ENCODE results near the gene MAPKAP1. TPM values are rescaled to one million over a fixed set of nuclear protein-coding genes. Genes with fewer than 3 reads are reported as not detected.

MAPKAP1 gene
- total and polyA plus RNA-seq, 9 of the 15 experiments (the other 6 are each of a cell fraction or from before 2014, with no cell fraction given): 2.6 to 82.1 (median 61.1) TPM

- TF ChIP-seq REST (IDR thresholded peaks at IDR 0.05; ENCODE audit: borderline replicate concordance) (peak; percentile 60; the same call in 1 of the 2 replicates), REST (CRISPR knock-in tag; IDR thresholded peaks at IDR 0.05; ENCODE audit: low read depth) (no peak), ZNF23 (CRISPR knock-in tag; IDR thresholded peaks at IDR 0.05) (peak; percentile 75), COPS2 (conservative IDR thresholded peaks at IDR 0.05) (no peak), ZFP1 (CRISPR knock-in tag; IDR thresholded peaks at IDR 0.05) (no peak), MAFK (IDR thresholded peaks at IDR 0.05; ENCODE audit: low read length) (peak; percentile 98), HNRNPLL (IDR thresholded peaks at IDR 0.05; ENCODE audit: low read depth, low read length, poor library complexity, severe bottlenecking) (no peak), AFF1 (IDR thresholded peaks at IDR 0.05; ENCODE audit: low read depth in 1 of 2, partially characterized antibody in 2 of 2) (peak in 1 of 2 experiments; percentile 11), C11orf30 (IDR thresholded peaks at IDR 0.05; ENCODE audit: low read depth) (peak; percentile 97), ZNF695 (CRISPR knock-in tag; IDR thresholded peaks at IDR 0.05) (no peak), ZNF444 (CRISPR knock-in tag; IDR thresholded peaks at IDR 0.05) (no peak), DMBX1 (CRISPR knock-in tag; IDR thresholded peaks at IDR 0.05; ENCODE audit: borderline replicate concordance) (no peak), USF1 (CRISPR knock-in tag; IDR thresholded peaks at IDR 0.05) (no peak), E2F4 (CRISPR knock-in tag; IDR thresholded peaks at IDR 0.05; ENCODE audit: low read depth) (no peak), SIN3B (IDR thresholded peaks at IDR 0.05; ENCODE audit: low read depth) (no peak), MAFF (IDR thresholded peaks at IDR 0.05; ENCODE audit: low read length) (peak; percentile 98)
These were observed 230.4 kb downstream of the MAPKAP1 start (continued) for GRCh38 chr9:125476645-125477044.

All from K562 (cell line).